ENCODE measurements around the gene ZNF668. TPM values are rescaled to one million over a fixed set of nuclear protein-coding genes. Genes with fewer than 3 reads are reported as not detected.
A peak's percentile ranks its signal among the peaks of the same experiment; 100 is the strongest.

ZNF668 gene
- total and polyA plus RNA-seq, 8 donors = 3.8 to 12.2 (median 5.6) TPM

- peak overlapping the region in 1 of 2 donors; percentile 90 for H3K27ac ChIP-seq
- intact Hi-C loops (cut with DNase I) = no loop called here
- H3K4me1 ChIP-seq = peaks cover 9 to 74% of the 10 kb centered on the region in 2 donors
- no peak for ATAC-seq
- no peak for TF ChIP-seq CTCF (IDR thresholded peaks at IDR 0.05)
- H3K9me3 ChIP-seq = no peaks in the 10 kb centered on the region
- H3K4me3 ChIP-seq = no peak overlapping the region
- H3K27me3 ChIP-seq = no peaks in the 10 kb centered on the region
- H3K36me3 ChIP-seq = peaks cover 0 to 39% of the 10 kb centered on the region in 2 donors
- no peak for DNase-seq
Observed at GRCh38 chr16:31111881-31112466, 37.9 kb upstream of the ZNF668 start.

- peaks cover 14 to 65% of the 10 kb centered on the region in 2 donors for H3K4me1 ChIP-seq
- H3K4me3 ChIP-seq = no peak overlapping the region
- no peaks in the 10 kb centered on the region for H3K27me3 ChIP-seq
- no peak for ATAC-seq
- no peaks in the 10 kb centered on the region for H3K9me3 ChIP-seq
- peaks cover 0 to 39% of the 10 kb centered on the region in 2 donors for H3K36me3 ChIP-seq
- no peak for DNase-seq
- no peak overlapping the region for H3K27ac ChIP-seq
- no peak for TF ChIP-seq CTCF (IDR thresholded peaks at IDR 0.05)
- intact Hi-C loops (cut with DNase I) = no loop called here
Observed at GRCh38 chr16:31110106-31111034, 36.3 kb upstream of the ZNF668 start.

GRCh38 chr16:31109622-31110021 lies 35.6 kb upstream of the ZNF668 start:
- Histone ChIP-seq H3K27ac (no peak overlapping the region), H3K4me3 (peak overlapping the region in 1 of 2 donors; percentile 96), H3K27me3 (no peaks in the 10 kb centered on the region), H3K36me3 (peaks cover 0 to 39% of the 10 kb centered on the region in 2 donors), H3K9me3 (no peaks in the 10 kb centered on the region), H3K4me1 (peaks cover 14 to 62% of the 10 kb centered on the region in 2 donors)
- TF ChIP-seq CTCF (IDR thresholded peaks at IDR 0.05) = no peak
- no peak for ATAC-seq
- DNase-seq = no peak
- intact Hi-C loops (cut with DNase I) = no loop called here

- peaks cover 0 to 39% of the 10 kb centered on the region in 2 donors for H3K36me3 ChIP-seq
- intact Hi-C loops (cut with DNase I) = no loop called here
- H3K27ac ChIP-seq = peak overlapping the region; percentile 81 to 88
- DNase-seq = no peak
- peak overlapping the region; percentile 90 to 96 for H3K4me3 ChIP-seq
- H3K27me3 ChIP-seq = no peaks in the 10 kb centered on the region
- H3K4me1 ChIP-seq = peaks cover 14 to 56% of the 10 kb centered on the region in 2 donors
- H3K9me3 ChIP-seq = no peaks in the 10 kb centered on the region
- TF ChIP-seq CTCF (IDR thresholded peaks at IDR 0.05) = no peak
- ATAC-seq = no peak
Observed at GRCh38 chr16:31108794-31109558, 34.9 kb upstream of the ZNF668 start.

Measured in left lung (tissue), 10 donors.